GM21381 (cell line): Measurements from ENCODE around the gene VCP.
A peak's percentile ranks its signal among the peaks of the same experiment; 100 is the strongest.

Source experiments
- ATAC-seq: cut with Tn5 transposase; IDR thresholded peaks from one replicate; pipeline ENCODE4 v1.9.1; 2021; ENCODE audit warnings: mild to moderate bottlenecking, moderate library complexity; ENCODE audit not compliant: unreplicated experiment

The VCP gene

DNA sequence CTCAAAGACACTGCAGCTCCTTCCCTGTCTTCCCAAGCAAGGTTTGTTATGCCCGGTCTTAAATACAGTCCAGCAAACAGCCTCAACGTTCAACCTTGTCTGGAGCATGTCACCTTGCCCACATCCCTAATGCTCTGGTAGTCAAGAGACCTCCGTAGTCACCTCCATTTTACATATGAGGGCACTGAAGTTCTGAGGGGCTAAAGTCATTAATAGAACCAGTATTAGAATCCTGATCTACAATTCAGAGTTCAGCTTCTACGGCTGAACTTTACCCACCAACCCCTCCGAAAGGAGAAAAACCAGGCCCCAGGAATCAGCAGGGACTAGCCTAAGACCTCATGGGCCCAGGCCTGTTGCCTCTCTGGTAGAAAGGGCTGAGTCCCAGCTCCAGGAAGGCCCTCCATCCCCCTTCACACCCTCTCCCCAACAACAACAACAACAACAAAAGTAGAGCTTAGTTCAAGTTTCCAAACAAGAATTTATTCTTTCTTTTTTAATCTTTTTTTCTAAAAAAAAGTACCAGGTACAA is 31.3 kb upstream of the VCP start:
- no peak for ATAC-seq

- peak; percentile 94 for ATAC-seq
These were observed 30.6 kb upstream of the VCP start, which contains the start of gene STOML2 for GRCh38 chr9:35102769-35103659. Gene STOML2 (minus strand): TSS chr9:35103131. CDS start chr9:35103094, 37 bp downstream.

DNA sequence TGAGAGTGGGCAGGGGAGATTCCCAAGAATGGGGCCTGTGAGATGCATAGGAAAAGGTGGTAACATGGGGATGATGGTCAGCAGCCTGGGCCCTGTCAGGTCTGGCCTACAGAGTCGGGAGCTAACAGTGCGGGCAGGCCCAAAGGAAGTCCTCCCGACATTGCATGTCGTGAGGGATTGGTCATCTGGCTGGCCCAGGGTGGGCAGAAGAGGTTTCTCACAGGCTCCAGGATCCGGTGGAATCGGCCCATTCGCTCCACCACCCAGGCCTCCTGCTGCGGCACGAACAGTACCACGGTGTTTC is 30.0 kb upstream of the VCP start:
- peak; percentile 17 for ATAC-seq

DNA sequence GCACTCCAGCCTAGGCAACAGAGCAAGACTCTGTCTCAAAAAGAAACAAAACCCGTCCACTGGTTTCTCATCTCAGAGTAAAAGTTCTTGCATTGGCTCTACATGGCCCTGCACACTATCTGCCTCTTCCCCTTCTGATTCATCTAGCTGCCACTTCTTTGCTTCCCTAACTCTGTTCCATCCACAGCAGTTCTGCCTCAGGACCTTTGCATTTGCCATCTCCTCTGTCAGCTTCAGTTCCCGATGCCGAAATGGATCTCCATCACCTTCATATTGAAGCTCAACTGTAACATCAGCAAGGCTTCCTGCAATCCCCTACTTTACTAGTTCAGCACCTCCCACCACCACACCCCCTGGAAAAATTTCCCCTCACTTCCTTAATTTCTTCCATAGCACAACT is 25.1 kb upstream of the VCP start:
- ATAC-seq: no peak

DNA sequence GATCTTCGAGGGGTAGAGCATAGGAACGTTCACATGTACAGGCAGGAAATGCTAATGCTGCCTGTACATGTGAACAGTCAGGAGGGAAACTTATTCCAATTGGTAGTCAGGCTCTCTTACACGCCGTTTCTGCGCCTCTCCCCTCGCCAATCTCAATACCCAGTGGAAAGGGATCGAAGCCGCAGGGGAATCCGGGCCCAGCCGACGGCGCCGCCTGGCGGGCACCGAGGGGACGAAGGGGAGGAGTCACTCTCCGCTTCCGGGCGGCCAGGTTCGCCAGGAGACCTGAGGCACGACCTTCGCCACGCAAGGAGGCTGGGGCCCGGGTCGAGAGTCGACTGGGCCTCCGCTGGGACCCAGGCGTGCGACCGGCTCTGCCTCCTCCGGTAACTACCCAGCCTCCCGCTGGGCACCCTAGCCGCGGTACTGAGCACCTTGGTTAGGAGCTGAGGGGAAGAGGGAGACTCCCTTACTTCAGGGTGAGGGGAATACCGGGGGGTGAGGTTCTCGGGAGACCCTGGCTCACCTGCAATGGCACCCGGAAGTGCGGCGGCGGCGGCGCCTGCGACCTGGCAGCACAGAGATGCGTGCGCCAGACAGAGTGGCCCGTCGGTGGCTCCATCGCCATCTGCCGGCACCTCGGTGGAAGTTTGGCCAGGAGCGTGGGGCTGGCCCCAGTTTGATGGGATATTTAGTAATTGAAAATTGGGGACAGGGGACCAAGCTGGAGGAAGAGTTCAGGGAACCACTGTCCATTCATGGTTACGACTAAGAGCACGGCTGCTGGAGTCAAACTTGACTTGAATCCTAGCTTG is 23.8 kb upstream of the VCP start, which contains the start of gene PIGO:
TSS of gene PIGO (minus strand) at position 557 of the 815 bp plus-strand sequence. CDS start 1,026 bp downstream, outside the sequence.
- ATAC-seq: peak; percentile 90

- no peak for ATAC-seq
These were observed 19.1 kb upstream of the VCP start for GRCh38 chr9:35091536-35091935.

GRCh38 chr9:35089434-35089833 is 17.0 kb upstream of the VCP start:
- no peak for ATAC-seq

GRCh38 chr9:35085078-35085477 is 12.7 kb upstream of the VCP start:
- no peak for ATAC-seq

GRCh38 chr9:35079426-35080341 is 7.3 kb upstream of the VCP start, which contains the start of gene FANCG:
Gene FANCG (minus strand): TSS chr9:35079942. CDS start chr9:35079524, 418 bp downstream.
- ATAC-seq: peak; percentile 91

DNA sequence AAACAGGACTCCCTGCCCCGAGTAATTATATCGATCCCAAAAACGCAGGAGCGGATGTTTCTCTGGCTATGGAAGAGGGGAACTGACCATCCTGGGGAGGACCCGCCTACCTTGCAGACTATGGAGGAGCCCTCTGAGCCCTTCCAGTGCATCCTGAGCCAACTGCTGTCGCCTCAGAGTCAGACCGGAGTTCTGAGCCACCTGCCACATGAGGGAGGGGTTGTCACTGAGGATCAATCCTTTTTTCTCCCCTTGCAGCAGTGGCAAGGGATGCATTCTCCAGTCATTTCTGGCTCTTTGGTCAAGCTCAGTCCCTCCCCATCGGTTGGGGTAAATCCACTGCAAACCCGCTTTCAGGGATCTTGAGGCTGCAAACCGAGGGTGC is 6.6 kb upstream of the VCP start:
- ATAC-seq: no peak

GRCh38 chr9:35078066-35078465 is 5.6 kb upstream of the VCP start:
- no peak for ATAC-seq

GRCh38 chr9:35076848-35077247 is 4.4 kb upstream of the VCP start:
- no peak for ATAC-seq

GRCh38 chr9:35075358-35075757 is 2.9 kb upstream of the VCP start:
- no peak for ATAC-seq

DNA sequence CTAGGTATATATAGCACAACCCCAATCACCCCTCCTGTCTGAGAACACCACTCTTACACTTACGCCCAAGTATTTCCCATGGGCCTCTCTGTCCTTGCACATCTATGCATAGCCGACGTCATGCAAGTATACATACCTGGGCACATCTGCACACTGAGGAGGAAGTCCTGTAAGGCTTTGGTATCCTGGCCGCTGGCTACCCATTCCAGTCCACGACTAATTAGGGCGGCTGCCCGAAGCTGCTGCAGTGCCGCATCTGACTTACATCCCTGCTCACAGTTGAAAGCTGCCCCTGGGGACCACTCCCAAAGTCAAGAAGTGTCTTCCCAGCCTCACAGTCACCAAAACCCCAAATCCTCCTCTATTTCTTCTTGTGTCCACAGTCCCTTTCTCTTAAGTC is 2.4 kb upstream of the VCP start:
- ATAC-seq: no peak

GRCh38 chr9:35074141-35074540 is 1.7 kb upstream of the VCP start:
- ATAC-seq: no peak

- ATAC-seq: no peak
These were observed 821 bp upstream of the VCP start for GRCh38 chr9:35073279-35073612.

DNA sequence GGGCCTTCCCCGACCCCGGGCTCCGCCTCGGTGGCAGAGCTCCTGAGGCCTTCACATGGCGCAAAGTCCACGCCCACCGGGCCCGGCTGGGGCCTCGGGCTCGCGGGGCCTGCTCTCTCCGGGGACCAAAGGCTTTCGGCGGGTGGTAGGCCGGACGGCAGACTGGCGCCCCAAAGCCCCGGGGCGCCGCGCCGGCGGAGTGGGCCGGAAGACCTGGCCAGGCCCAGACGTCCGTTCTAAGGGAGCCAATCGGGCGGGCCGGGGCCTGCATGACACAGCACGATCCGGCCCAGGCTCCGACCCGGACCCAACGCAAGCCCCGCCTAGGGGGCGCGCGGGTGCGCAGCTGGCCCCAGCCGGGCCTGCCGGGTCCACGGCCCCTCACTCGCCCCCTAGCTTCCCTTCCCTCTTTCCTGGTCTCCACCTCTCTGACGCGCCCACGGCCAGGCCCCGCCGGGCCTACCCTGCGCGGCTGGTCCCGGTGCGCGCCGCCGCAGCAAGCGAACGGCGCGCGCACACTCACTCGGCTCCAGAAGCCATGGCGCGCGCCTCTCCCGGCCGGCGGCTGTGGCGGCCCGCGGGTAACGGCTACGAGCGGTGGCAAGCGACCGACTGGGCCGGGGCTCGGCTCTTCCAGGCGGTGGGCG is 488 bp downstream of the VCP start:
- ATAC-seq: peak; percentile 48

DNA sequence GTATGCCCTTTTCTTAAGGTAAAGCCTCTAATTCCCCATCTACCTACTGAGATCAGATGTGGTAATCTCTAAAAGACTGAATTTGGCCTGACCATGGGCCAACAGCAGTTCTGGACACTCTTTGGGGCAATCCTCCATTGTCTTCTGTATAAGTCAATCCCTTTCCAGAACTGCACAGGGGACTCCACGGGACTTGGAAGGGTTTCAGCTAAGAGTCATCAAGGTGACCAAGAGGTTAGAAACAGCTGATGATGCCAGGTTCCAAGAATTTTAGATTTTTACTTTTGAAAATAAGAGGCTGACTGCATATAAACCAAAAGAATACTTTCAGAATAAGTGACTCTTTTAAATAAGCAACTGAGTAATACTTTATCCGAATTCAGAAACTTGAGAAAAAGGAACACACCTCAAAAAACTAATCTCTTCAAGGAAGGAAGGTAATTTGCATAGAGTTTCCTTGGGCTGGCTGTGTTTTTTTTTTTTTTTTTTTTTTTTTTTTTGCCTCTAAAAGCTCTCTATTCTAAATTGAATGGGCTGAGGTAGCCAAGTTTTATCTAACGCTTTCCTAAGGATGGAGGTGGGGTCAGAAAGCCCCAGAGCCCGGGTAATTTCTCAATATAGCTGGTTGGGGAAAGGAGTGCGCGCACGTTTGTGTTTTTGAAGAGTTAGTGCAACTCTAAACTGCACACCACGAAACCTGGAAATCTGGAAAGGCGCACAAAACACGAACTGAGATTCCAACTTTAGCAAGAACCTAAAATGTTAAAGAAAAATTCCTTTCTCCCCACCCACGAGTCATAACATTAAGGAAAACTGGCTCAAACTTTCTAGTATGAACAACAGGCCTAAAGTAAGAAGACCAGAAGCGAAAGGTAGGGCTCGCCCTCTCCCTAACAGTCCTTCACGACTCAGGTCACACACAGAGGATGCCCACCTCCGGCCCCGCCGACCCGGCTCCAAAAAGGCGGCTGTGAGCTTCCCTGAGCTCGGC is 1.3 kb downstream of the VCP start:
- ATAC-seq: no peak

DNA sequence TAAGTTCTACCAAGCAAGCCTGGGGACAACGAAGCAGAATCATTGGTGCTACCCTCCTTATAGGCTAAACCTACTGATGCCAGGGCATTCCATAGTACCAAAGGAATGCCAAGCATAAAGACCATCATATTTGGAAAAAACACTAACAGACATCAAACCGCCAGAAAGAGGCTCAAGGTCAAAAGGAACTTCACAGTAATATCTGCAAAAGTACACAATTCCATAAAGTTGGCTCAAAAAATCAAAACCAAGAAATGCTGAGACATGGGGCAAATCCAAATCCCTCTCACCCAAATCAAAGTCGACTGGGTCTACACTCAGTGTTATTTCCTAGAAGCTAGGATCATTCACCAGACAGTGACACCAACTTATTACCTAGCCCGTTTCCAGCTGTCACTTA is 3.4 kb downstream of the VCP start:
- ATAC-seq: no peak
